ENCODE results near the gene NFATC2. TPM values are rescaled to one million over a fixed set of nuclear protein-coding genes. Genes with fewer than 3 reads are reported as not detected.

NFATC2 gene
- total RNA-seq, 2 experiments from 2014 or later: 53.5 to 55.8 TPM

DNA sequence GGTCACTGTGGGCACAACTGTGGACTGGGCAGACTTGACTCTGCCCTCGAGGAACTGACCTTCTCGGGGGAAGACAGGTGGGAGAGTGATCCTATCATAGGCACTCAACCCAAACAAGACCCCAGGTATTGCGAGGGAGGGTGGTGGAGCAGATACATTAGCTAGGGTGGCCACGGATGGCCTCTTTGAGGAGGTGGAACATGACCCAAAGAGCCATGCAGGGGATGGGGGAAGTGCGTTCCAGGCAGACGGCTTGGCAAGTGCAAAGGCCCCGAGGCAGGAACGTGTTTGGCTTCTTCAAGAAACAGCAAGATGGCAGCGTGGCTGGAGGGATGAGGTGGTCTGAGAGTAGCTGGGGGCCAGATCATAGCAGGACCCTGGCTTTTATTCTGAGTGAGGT is 167.6 kb downstream of the NFATC2 start:
- no peak overlapping the region for H3K4me3 Mint-ChIP-seq
- no peak for ATAC-seq
- H3K9me3 Mint-ChIP-seq (ENCODE audit: insufficient read depth): no peaks in the 10 kb centered on the region
- H3K36me3 Mint-ChIP-seq (ENCODE audit: low read depth): peaks cover 7% of the 10 kb centered on the region
- ChIA-PET POLR2A (no interaction called here), CTCF (interaction anchor here (1.0 to 1.9 kb wide), 3 partner anchors 11 to 249 kb away, joined by 3 to 11 read pairs (median 5); no protein-coding TSS in a partner anchor)
- H3K4me1 Mint-ChIP-seq (ENCODE audit: low read depth): peaks cover 21% of the 10 kb centered on the region
- no peak for DNase-seq
- H3K27me3 Mint-ChIP-seq (ENCODE audit: low read depth): no peaks in the 10 kb centered on the region
- H3K27ac Mint-ChIP-seq: no peak overlapping the region

DNA sequence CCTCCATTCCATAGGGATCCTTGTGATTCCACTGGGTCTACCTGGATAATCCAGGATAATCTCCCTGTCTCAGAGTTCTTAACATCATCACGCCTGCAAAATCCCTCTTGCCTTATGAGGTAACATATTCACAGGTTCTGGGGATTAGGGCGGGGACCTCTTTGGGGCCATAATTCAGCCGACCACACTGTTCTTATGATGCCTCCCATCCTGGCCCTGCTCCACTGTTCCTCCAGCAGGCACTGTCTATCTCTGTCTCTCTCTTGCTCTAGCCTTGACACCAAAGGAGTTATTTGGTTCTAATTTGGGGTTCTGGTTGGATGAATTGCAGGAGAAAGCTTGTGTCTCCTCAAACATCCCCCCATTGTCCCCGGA is 168.1 kb downstream of the NFATC2 start:
- ChIA-PET CTCF (interaction anchor here (1.0 to 1.9 kb wide), 3 partner anchors 11 to 250 kb away, joined by 3 to 11 read pairs (median 5); no protein-coding TSS in a partner anchor), POLR2A (no interaction called here)
- H3K27ac Mint-ChIP-seq: no peak overlapping the region
- peaks cover 7% of the 10 kb centered on the region for H3K36me3 Mint-ChIP-seq (ENCODE audit: low read depth)
- no peaks in the 10 kb centered on the region for H3K9me3 Mint-ChIP-seq (ENCODE audit: insufficient read depth)
- ATAC-seq (no peak), DNase-seq (no peak)
- no peaks in the 10 kb centered on the region for H3K27me3 Mint-ChIP-seq (ENCODE audit: low read depth)
- no peak overlapping the region for H3K4me3 Mint-ChIP-seq
- peaks cover 21% of the 10 kb centered on the region for H3K4me1 Mint-ChIP-seq (ENCODE audit: low read depth)

DNA sequence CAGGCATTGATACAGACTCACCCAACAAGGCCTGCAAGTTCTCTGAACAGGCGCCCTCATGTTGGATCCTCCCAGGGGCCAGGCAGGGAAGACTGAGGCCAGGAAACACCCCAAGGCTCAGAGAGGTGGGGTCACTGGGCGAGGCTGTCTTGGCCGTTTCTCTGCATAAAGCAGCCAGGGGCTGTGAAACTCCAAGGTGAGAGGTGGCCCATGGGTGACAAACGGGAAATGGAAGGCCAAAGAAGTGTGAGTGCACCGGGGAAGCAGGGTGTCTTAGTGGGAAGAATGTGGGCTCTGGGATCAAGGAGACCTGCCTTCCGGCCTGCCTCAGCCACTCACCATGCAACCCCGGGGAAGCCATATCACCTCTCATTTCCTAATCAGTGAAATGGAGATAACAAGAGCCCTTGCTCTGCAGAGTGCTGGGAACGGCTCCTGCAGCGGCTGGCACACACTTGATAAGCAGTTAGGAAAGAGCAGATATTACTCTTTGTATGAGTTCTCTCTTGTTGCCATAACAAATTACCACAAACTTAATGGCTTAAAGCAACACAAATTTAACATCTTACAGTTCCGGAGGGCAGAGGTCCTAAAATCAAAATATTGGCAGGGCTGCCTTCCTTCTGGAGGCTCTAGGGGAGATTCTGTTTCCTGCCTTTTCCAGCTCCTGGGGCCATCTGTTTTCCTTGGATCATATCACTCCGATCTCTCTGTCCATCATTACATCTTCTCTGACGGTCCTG is 168.6 kb downstream of the NFATC2 start:
- peaks cover 7% of the 10 kb centered on the region for H3K36me3 Mint-ChIP-seq (ENCODE audit: low read depth)
- H3K27me3 Mint-ChIP-seq (ENCODE audit: low read depth): no peaks in the 10 kb centered on the region
- no peak overlapping the region for H3K27ac Mint-ChIP-seq
- ATAC-seq (no peak), DNase-seq (no peak)
- POLR2A ChIA-PET: no interaction called here
- no peak overlapping the region for H3K4me3 Mint-ChIP-seq
- no peaks in the 10 kb centered on the region for H3K9me3 Mint-ChIP-seq (ENCODE audit: insufficient read depth)
- peaks cover 26% of the 10 kb centered on the region for H3K4me1 Mint-ChIP-seq (ENCODE audit: low read depth)
- CTCF ChIA-PET: interaction anchor here (1.0 to 3.5 kb wide), 6 partner anchors 12 to 250 kb away, joined by 3 to 41 read pairs (median 6); no protein-coding TSS in a partner anchor

DNA sequence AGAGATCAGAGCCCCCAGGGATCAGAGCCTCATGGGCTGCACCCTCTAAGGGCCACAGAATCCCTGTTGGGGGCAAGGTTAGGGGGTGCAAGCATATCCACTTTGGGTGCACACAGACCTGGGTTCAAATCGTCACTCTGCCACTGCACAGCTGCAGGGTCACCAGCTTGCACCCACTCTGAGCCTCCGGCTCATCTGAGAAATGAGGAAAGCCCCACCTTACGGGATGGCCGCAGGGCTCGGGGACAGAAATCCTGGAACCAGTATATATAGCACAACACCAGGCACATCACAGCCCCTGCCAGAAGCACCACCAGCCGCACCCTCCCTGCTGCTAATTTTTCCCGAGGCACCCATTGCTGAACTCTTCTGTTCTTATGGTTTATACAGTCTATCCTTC is 169.6 kb downstream of the NFATC2 start:
- Mint-ChIP-seq H3K4me3 (no peak overlapping the region), H3K27ac (no peak overlapping the region), H3K27me3 (ENCODE audit: low read depth) (no peaks in the 10 kb centered on the region), H3K4me1 (ENCODE audit: low read depth) (peaks cover 29% of the 10 kb centered on the region), H3K36me3 (ENCODE audit: low read depth) (peaks cover 3% of the 10 kb centered on the region), H3K9me3 (ENCODE audit: insufficient read depth) (no peaks in the 10 kb centered on the region)
- ATAC-seq (no peak), DNase-seq (no peak)
- POLR2A ChIA-PET: interaction anchor here (1.4 kb wide), 1 partner anchor 170 kb away, joined by 3 read pairs; the partner anchor contains the start of gene NFATC2
- CTCF ChIA-PET: interaction anchor here (0.6 to 3.5 kb wide), 10 partner anchors 32 to 385 kb away, joined by 3 to 41 read pairs (median 4); no protein-coding TSS in a partner anchor

DNA sequence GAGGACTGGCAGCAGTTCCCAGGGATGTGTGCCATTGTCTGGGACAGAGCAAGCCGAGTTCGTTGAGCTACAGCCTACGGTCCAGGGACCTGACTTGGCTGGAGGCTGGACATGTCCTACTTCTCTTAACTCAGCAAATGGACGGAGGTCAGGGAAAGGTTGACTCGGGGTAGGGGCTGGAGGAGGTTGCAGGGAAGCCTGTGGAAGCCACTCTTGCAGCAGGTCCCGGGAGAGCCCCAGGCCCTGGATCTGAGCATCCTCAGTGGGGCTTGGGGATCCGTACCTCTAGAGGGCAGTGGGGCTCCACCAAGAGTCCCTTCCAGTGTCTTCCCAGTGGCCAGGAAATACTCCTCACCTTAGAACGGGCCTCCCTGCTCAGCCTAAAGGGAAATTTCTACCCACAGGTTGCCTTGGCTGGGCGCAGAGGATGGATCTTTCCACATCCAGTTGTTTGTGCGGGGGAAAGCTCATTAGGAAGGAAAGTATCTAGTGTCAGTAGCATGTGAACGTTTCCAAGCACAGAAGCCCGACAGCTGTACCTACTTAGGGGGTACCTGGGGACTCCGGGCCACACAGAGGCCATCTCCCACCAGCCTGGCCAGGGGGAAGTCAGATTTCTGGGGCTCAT is 170.2 kb downstream of the NFATC2 start:
- Mint-ChIP-seq H3K27ac (no peak overlapping the region), H3K4me3 (no peak overlapping the region), H3K36me3 (ENCODE audit: low read depth) (no peaks in the 10 kb centered on the region), H3K27me3 (ENCODE audit: low read depth) (no peaks in the 10 kb centered on the region), H3K4me1 (ENCODE audit: low read depth) (peaks cover 29% of the 10 kb centered on the region), H3K9me3 (ENCODE audit: insufficient read depth) (no peaks in the 10 kb centered on the region)
- ChIA-PET CTCF (interaction anchor here (0.6 to 3.5 kb wide), 11 partner anchors 12 to 385 kb away, joined by 3 to 41 read pairs (median 4); no protein-coding TSS in a partner anchor), POLR2A (interaction anchor here (1.4 kb wide), 1 partner anchor 170 kb away, joined by 3 read pairs; the partner anchor contains the start of gene NFATC2)
- DNase-seq (peak; percentile 67), ATAC-seq (peak; percentile 79)

DNA sequence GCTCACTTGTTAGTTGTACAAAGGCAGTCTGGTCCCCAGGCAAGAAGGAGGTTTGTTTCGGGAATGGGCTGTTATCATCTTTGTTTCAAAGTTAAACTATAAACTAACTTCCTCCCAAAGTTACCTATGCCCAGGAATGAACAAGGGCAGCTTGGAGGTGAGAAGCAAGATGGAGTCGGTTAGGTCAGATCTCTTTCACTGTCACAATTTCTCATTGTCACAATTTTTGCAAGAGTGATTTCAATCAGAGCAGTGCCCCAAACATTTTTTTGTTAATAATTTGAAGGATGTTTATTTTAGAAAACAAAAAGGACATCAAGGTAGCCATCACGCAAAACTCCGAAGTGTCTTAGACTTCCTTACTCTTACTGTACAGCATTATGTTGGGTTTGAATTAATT is 170.8 kb downstream of the NFATC2 start:
- no peaks in the 10 kb centered on the region for H3K36me3 Mint-ChIP-seq (ENCODE audit: low read depth)
- peaks cover 29% of the 10 kb centered on the region for H3K4me1 Mint-ChIP-seq (ENCODE audit: low read depth)
- ATAC-seq (no peak), DNase-seq (no peak)
- ChIA-PET CTCF (interaction anchor here (0.7 to 3.5 kb wide), 7 partner anchors 11 to 253 kb away, joined by 3 to 41 read pairs (median 4); no protein-coding TSS in a partner anchor), POLR2A (interaction anchor here (1.4 kb wide), 1 partner anchor 171 kb away, joined by 3 read pairs; the partner anchor contains the start of gene NFATC2)
- H3K27me3 Mint-ChIP-seq (ENCODE audit: low read depth): no peaks in the 10 kb centered on the region
- H3K4me3 Mint-ChIP-seq: no peak overlapping the region
- no peaks in the 10 kb centered on the region for H3K9me3 Mint-ChIP-seq (ENCODE audit: insufficient read depth)
- no peak overlapping the region for H3K27ac Mint-ChIP-seq

DNA sequence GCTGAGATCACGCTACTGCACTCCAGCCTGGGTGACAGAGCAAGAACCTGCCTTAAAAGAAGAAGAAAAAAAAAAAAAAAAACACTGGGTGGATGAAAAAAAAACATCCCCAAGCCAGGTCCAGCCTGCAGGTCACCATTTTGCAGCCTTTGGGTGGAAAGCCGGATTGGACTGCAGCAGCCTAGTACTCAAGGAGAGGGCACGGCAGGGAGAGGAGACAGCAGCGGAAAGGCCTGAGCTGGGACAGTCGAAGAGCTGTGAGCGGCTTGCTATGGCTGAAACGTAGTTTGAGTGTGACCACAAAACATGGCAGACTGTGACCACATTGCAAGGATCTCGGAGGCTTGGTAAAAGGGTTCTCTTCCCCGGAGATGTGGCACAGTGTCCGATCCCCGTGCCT is 173.0 kb downstream of the NFATC2 start:
- ChIA-PET CTCF (no interaction called here), POLR2A (no interaction called here)
- DNase-seq (no peak), ATAC-seq (no peak)
- no peak overlapping the region for H3K27ac Mint-ChIP-seq
- no peaks in the 10 kb centered on the region for H3K9me3 Mint-ChIP-seq (ENCODE audit: insufficient read depth)
- no peak overlapping the region for H3K4me3 Mint-ChIP-seq
- no peaks in the 10 kb centered on the region for H3K36me3 Mint-ChIP-seq (ENCODE audit: low read depth)
- H3K27me3 Mint-ChIP-seq (ENCODE audit: low read depth): no peaks in the 10 kb centered on the region
- peaks cover 18% of the 10 kb centered on the region for H3K4me1 Mint-ChIP-seq (ENCODE audit: low read depth)

DNA sequence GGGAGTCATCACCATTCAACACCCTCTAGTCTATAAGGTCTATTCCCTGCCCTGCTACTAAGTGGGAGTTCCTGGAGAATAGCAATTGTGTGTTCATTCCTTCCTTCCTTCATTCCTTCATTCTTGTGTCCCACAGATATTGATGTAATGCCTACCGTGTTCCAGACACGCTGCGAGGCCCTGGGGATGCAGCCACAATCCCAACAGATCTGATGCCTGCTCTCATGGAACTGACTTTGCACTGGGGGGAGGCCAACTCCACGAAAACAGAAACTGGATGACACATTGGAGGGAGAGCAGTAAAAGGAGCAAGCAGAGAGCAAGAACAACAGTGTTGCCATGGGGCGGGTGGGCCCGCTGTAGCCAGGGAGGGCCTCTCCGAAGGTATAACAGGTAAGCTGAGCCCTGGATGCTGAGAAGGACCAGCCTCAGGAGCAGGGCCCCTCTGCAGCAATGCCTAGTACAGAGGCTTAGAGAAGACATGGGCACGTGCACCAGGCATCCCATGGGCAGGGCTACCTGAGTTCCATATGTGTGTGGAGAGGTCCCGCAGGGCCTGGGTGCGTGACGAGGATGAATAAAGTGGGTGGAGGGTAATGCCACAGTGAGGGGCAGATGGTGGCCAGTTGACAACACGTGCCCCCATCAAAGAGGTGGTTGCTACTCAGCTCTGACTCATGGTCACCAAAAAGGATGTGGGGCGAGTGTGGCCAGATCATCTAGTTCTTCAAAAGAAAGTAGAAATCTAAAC is 173.9 kb downstream of the NFATC2 start:
- peaks cover 18% of the 10 kb centered on the region for H3K4me1 Mint-ChIP-seq (ENCODE audit: low read depth)
- ChIA-PET CTCF (interaction anchor here (0.7 to 1.7 kb wide), 2 partner anchors 226 to 274 kb away, joined by 3 read pairs; no protein-coding TSS in a partner anchor), POLR2A (no interaction called here)
- peaks cover 3% of the 10 kb centered on the region for H3K36me3 Mint-ChIP-seq (ENCODE audit: low read depth)
- no peak for ATAC-seq
- peaks cover 5% of the 10 kb centered on the region for H3K9me3 Mint-ChIP-seq (ENCODE audit: insufficient read depth)
- H3K4me3 Mint-ChIP-seq: no peak overlapping the region
- DNase-seq: no peak
- H3K27ac Mint-ChIP-seq: no peak overlapping the region
- no peaks in the 10 kb centered on the region for H3K27me3 Mint-ChIP-seq (ENCODE audit: low read depth)

DNA sequence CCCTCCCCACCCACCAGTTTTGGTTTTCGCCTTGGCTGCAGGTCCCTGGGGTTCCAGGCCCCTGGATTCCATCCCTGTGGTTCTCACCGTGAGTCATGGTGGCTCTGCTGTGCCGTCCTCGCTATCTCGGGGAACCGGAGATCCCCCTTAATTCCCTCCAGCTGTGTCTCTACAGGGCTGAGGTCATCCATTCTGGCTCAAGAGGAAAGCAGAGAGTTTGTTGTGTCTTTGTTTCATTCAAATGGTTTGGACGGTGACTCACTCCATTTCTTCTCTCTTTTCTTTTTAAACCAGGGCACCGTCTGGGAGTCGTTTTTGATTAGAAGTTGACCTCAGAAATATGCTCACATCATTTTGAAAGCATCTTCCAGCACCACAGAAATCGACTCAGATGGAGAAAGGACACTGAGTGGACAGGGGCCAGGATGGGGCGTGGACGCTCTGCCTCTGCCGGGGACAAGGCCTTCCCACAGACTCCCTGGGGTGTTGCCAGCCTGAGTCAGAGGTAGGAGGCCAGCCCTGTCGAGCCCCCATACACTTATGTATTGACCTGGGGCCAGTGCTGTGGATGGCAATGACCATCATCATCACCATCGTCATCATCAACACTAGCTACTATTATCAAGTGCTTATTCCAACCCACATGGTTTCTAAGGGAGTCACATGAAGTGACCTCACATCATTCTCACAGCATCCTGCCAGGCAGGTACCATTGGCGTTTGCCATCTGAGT is 176.2 kb downstream of the NFATC2 start:
- DNase-seq (no peak), ATAC-seq (no peak)
- Mint-ChIP-seq H3K9me3 (ENCODE audit: insufficient read depth) (peaks cover 7% of the 10 kb centered on the region), H3K4me3 (no peak overlapping the region), H3K27ac (no peak overlapping the region), H3K27me3 (ENCODE audit: low read depth) (peaks cover under 1% of the 10 kb centered on the region), H3K4me1 (ENCODE audit: low read depth) (peaks cover 12% of the 10 kb centered on the region), H3K36me3 (ENCODE audit: low read depth) (peaks cover 5% of the 10 kb centered on the region)
- CTCF ChIA-PET: interaction anchor here (1.1 kb wide), 1 partner anchor 12 kb away, joined by 5 read pairs; no protein-coding TSS in a partner anchor
- POLR2A ChIA-PET: no interaction called here

DNA sequence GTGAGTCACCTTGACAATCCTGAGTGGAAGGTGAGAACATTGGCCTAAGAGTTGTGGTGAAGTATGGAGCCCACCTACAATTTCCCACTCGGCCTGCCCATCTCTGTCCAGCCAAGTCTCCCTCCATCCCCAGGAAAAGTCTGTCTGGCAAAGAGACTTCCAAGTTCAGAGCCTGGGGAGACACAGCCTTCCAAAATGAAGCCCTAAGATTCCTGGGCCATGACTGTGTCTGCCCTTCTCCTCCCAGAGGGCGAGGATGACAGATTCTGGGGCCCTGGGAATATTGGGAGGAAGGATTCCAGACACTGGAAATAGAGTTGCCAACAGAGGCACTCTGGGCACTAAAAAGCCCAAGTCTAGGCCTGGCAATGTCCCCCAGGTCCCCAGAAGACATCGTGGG is 176.8 kb downstream of the NFATC2 start:
- Mint-ChIP-seq H3K4me1 (ENCODE audit: low read depth) (peaks cover 12% of the 10 kb centered on the region), H3K4me3 (no peak overlapping the region), H3K36me3 (ENCODE audit: low read depth) (peaks cover 5% of the 10 kb centered on the region), H3K27ac (no peak overlapping the region), H3K9me3 (ENCODE audit: insufficient read depth) (peaks cover 7% of the 10 kb centered on the region), H3K27me3 (ENCODE audit: low read depth) (peaks cover 4% of the 10 kb centered on the region)
- ChIA-PET POLR2A (no interaction called here), CTCF (no interaction called here)
- DNase-seq (no peak), ATAC-seq (no peak)

DNA sequence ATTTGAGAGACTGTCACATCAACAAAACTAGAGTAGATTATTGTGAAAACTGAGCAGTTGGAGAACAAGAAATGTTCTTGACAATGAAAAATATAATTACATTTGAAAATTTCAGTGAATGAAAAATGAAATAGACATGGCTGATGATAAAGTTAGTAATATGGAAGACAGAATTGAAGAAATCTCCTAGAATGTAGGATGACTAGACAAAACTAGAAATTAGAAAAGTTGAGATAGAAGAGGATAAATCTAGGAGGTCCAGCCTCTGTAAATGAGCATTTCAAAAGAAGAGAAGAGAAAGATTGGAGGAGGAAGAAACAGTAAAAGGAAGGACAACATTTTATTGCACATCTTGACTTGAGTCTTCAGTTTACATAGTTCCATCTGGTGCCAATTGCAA is 178.7 kb downstream of the NFATC2 start:
- DNase-seq: no peak
- peaks cover 5% of the 10 kb centered on the region for H3K36me3 Mint-ChIP-seq (ENCODE audit: low read depth)
- peaks cover 7% of the 10 kb centered on the region for H3K9me3 Mint-ChIP-seq (ENCODE audit: insufficient read depth)
- H3K4me3 Mint-ChIP-seq: no peak overlapping the region
- ATAC-seq: no peak
- ChIA-PET POLR2A (no interaction called here), CTCF (no interaction called here)
- H3K27me3 Mint-ChIP-seq (ENCODE audit: low read depth): peaks cover 6% of the 10 kb centered on the region
- no peak overlapping the region for H3K27ac Mint-ChIP-seq
- H3K4me1 Mint-ChIP-seq (ENCODE audit: low read depth): peaks cover 7% of the 10 kb centered on the region
